OCI-LY7 (cell line): ENCODE data around the gene CACNG8. TPM values are rescaled to one million over a fixed set of nuclear protein-coding genes. Genes with fewer than 3 reads are reported as not detected.

ENCODE experiments used
- BruUV-seq: library from RNA; stranded (reverse); fragments of 400-500 nt; replicated peaks from 2 replicates; lab custom pipeline; 2021; lab: Mats Ljungman, UMichigan
- CTCF ChIA-PET: fragments of 300-600 bp; sonication (Branson Sonifier 250); formaldehyde crosslinking; loops from one replicate; lab custom pipeline; 2022; ENCODE audit warnings: antibody characterized with exemption; ENCODE audit not compliant: unreplicated experiment; lab: Charles Lee
- POLR2A ChIA-PET: fragments of 300-600 bp; sonication (Branson Sonifier 250); formaldehyde crosslinking; loops from one replicate; lab custom pipeline; 2022; ENCODE audit warnings: antibody characterized with exemption; lab: Charles Lee
- DNase-seq: peaks from one replicate; pipeline ENCODE4 v3.0.0-alpha.2; 2015; ENCODE audit warnings: low spot score
- H2AFZ ChIP-seq: fragments of 200-600 bp; sonication (generic), shearing (Covaris generic); 2 replicates; pipeline ENCODE4 v1.6.1; 2014; ENCODE audit warnings: mild to moderate bottlenecking, antibody characterized with exemption, low read length, moderate library complexity
- H3K27ac ChIP-seq: fragments of 200-600 bp; sonication (generic); 2 replicates; pipeline ENCODE4 v1.5.1; 2014; ENCODE audit warnings: mixed run types, low read depth, mild to moderate bottlenecking, moderate library complexity, low read length, inconsistent platforms; ENCODE audit not compliant: poor library complexity, severe bottlenecking
- H3K36me3 ChIP-seq: fragments of 200-600 bp; sonication (generic); 2 replicates; pipeline ENCODE4 v1.6.1; 2014; ENCODE audit warnings: mild to moderate bottlenecking, antibody characterized with exemption, low read length, moderate library complexity, mixed read lengths; ENCODE audit not compliant: insufficient read depth
- H3K4me1 ChIP-seq: fragments of 200-600 bp; sonication (generic); 2 replicates; pipeline ENCODE4 v1.5.1; 2014; ENCODE audit warnings: mild to moderate bottlenecking, low read length; ENCODE audit not compliant: insufficient read depth, poor library complexity, severe bottlenecking
- H3K4me2 ChIP-seq: fragments of 200-600 bp; sonication (generic); 2 replicates; pipeline ENCODE4 v1.6.1; 2014; ENCODE audit warnings: mild to moderate bottlenecking, low read length
- H3K4me3 ChIP-seq: fragments of 200-600 bp; sonication (generic); 2 replicates; pipeline ENCODE4 v1.5.1; 2014; ENCODE audit warnings: mild to moderate bottlenecking, low read depth, low read length; ENCODE audit not compliant: poor library complexity, severe bottlenecking
- H3K79me2 ChIP-seq: fragments of 200-600 bp; sonication (generic); 2 replicates; pipeline ENCODE4 v1.6.1; 2016; ENCODE audit warnings: low read depth, mild to moderate bottlenecking, low read length, moderate library complexity, mixed read lengths; ENCODE audit not compliant: insufficient read depth
- H3K9me2 ChIP-seq: fragments of 200-600 bp; sonication (generic); 2 replicates; pipeline ENCODE4 v1.6.1; 2016; ENCODE audit warnings: mild to moderate bottlenecking, low read length, mixed read lengths; ENCODE audit not compliant: insufficient read depth
- H3K9me3 ChIP-seq: fragments of 200-600 bp; sonication (generic); 2 replicates; pipeline ENCODE4 v1.6.1; 2014; ENCODE audit warnings: mild to moderate bottlenecking, mixed run types, low read length, mixed read lengths
- H4K20me1 ChIP-seq: fragments of 200-600 bp; sonication (generic); 2 replicates; pipeline ENCODE4 v1.6.1; 2014; ENCODE audit warnings: mild to moderate bottlenecking, antibody characterized with exemption, low read length, moderate library complexity, mixed read lengths; ENCODE audit not compliant: insufficient read depth
- CTCF ChIP-seq: fragments of 200-600 bp; sonication (generic); conservative IDR thresholded peaks from 2 replicates; pipeline ENCODE4 v1.5.1; 2014; ENCODE audit warnings: mild to moderate bottlenecking, antibody characterized with exemption, low read length, moderate library complexity, mixed read lengths
- EZH2phosphoT487 ChIP-seq: fragments of 200-600 bp; sonication (generic); IDR thresholded peaks from 2 replicates; pipeline ENCODE4 v1.6.1; 2018; ENCODE audit warnings: low read depth, borderline replicate concordance, mild to moderate bottlenecking, mixed run types, antibody characterized with exemption, low read length, moderate library complexity, mixed read lengths
- intact Hi-C: fragments of 100-400 bp; cut with micrococcal nuclease; formaldehyde crosslinking; loops from one replicate; pipeline ENCODE4 v1.10.0; 2022; ENCODE audit not compliant: unreplicated experiment
- total RNA-seq, 2 experiments: library from RNA; depleted of rRNA in 1 of 2; stranded (reverse); fragments of >200 nt in 1 of 2; shearing (Covaris generic) in 1 of 2; gene quantifications; 2 replicates each; pipeline ENCODE4 v1.2.3, GENCODE V29; 2014 to 2022

Gene CACNG8
- total RNA-seq, 2 experiments from 2014 or later = not detected

- Histone ChIP-seq H4K20me1 (no peaks in the 10 kb centered on the region), H2AFZ (no peak overlapping the region), H3K4me3 (no peak overlapping the region), H3K4me1 (peaks cover 4% of the 10 kb centered on the region), H3K27ac (no peak overlapping the region), H3K36me3 (no peaks in the 10 kb centered on the region), H3K9me3 (no peaks in the 10 kb centered on the region), H3K4me2 (no peak overlapping the region), H3K79me2 (no peaks in the 10 kb centered on the region), H3K9me2 (no peaks in the 10 kb centered on the region)
- no peak for TF ChIP-seq EZH2phosphoT487
- TF ChIP-seq CTCF = no peak
- BruUV-seq = no TSS peak
- POLR2A ChIA-PET = no interaction called here
- no peak for DNase-seq
- intact Hi-C loops = loop anchor here (2.0 to 5.0 kb wide), 2 partner anchors 117 to 182 kb away; partner anchors contain the start of gene CACNG7
- CTCF ChIA-PET = no interaction called here
Measured at GRCh38 chr19:54024660-54025059, 61.9 kb downstream of the CACNG8 start.

GRCh38 chr19:54026656-54027055 is 63.9 kb downstream of the CACNG8 start:
- Histone ChIP-seq H2AFZ (no peak overlapping the region), H3K4me3 (no peak overlapping the region), H3K9me3 (no peaks in the 10 kb centered on the region), H3K27ac (no peak overlapping the region), H3K4me1 (peaks cover 4% of the 10 kb centered on the region), H3K9me2 (no peaks in the 10 kb centered on the region), H4K20me1 (no peaks in the 10 kb centered on the region), H3K79me2 (no peaks in the 10 kb centered on the region), H3K36me3 (no peaks in the 10 kb centered on the region), H3K4me2 (no peak overlapping the region)
- intact Hi-C loops = no loop called here
- DNase-seq = no peak
- BruUV-seq = no TSS peak
- TF ChIP-seq CTCF (no peak), EZH2phosphoT487 (no peak)
- CTCF ChIA-PET = no interaction called here
- POLR2A ChIA-PET = interaction anchor here (0.6 kb wide), 1 partner anchor 67 kb away, joined by 3 read pairs; no protein-coding TSS in a partner anchor

GRCh38 chr19:54029301-54029700 is 66.6 kb downstream of the CACNG8 start:
- Histone ChIP-seq H4K20me1 (no peaks in the 10 kb centered on the region), H3K4me1 (no peaks in the 10 kb centered on the region), H3K4me3 (no peak overlapping the region), H2AFZ (no peak overlapping the region), H3K36me3 (no peaks in the 10 kb centered on the region), H3K9me3 (no peaks in the 10 kb centered on the region), H3K27ac (no peak overlapping the region), H3K4me2 (no peak overlapping the region), H3K9me2 (no peaks in the 10 kb centered on the region), H3K79me2 (no peaks in the 10 kb centered on the region)
- ChIA-PET POLR2A (interaction anchor here (0.6 kb wide), 1 partner anchor 14 kb away, joined by 3 read pairs; no protein-coding TSS in a partner anchor), CTCF (interaction anchor here (0.6 kb wide), 1 partner anchor 167 kb away, joined by 3 read pairs; no protein-coding TSS in a partner anchor)
- DNase-seq = no peak
- intact Hi-C loops = loop anchor here (2.0 kb wide), 1 partner anchor 236 kb away; no protein-coding TSS in a partner anchor
- no TSS peak for BruUV-seq
- TF ChIP-seq CTCF = no peak
- TF ChIP-seq EZH2phosphoT487 = no peak
